HEK293 (cell line): Measurements from ENCODE around the gene TBC1D17.

Experiments used
- CTCF ChIP-seq: fragments of 450-650 bp; formaldehyde crosslinking; IDR thresholded peaks from 2 replicates; pipeline ENCODE4 v1.5.1; 2016; ENCODE audit warnings: missing biosample characterization, missing genetic modification characterization
- MYNN ChIP-seq: fragments of 450-650 bp; formaldehyde crosslinking; IDR thresholded peaks from 2 replicates; pipeline ENCODE4 v1.5.1; 2016; ENCODE audit warnings: missing biosample characterization, missing genetic modification characterization, borderline replicate concordance
- ZNF302 ChIP-seq: fragments of 450-650 bp; formaldehyde crosslinking; IDR thresholded peaks from 2 replicates; pipeline ENCODE4 v1.5.1; 2016; ENCODE audit warnings: missing biosample characterization, missing genetic modification characterization, low read depth
- ZNF423 ChIP-seq: fragments of 450-650 bp; formaldehyde crosslinking; IDR thresholded peaks from 2 replicates; pipeline ENCODE4 v1.5.1; 2016; ENCODE audit warnings: missing biosample characterization, missing genetic modification characterization
- ZNF510 ChIP-seq: fragments of 450-650 bp; formaldehyde crosslinking; IDR thresholded peaks from 2 replicates; pipeline ENCODE4 v1.5.1; 2018; ENCODE audit warnings: mild to moderate bottlenecking, missing genetic modification characterization, missing biosample characterization; ENCODE audit not compliant: insufficient replicate concordance
- ZSCAN30 ChIP-seq: fragments of 450-650 bp; IDR thresholded peaks from 2 replicates; pipeline ENCODE4 v1.5.1; 2018; ENCODE audit warnings: missing biosample characterization, mild to moderate bottlenecking, missing genetic modification characterization, moderate library complexity

GRCh38 chr19:49881186-49881585, 3.7 kb downstream of the TBC1D17 start:
- TF ChIP-seq CTCF (tag by site-specific recombination) (no peak), ZSCAN30 (tag by site-specific recombination) (no peak), ZNF302 (tag by site-specific recombination) (no peak), MYNN (tag by site-specific recombination) (no peak), ZNF423 (tag by site-specific recombination) (no peak), ZNF510 (no peak)
